Measurements from ENCODE around the gene ICAM2.

The ICAM2 gene

GRCh38 chr17:64020056-64020766 is at the start of gene ICAM2:
Gene ICAM2, minus strand, starts transcription at chr17:64020633. Its CDS starts 13,942 bp downstream, at chr17:64006691.
- POLR2A ChIA-PET: no interaction called here
- CTCF ChIA-PET: interaction anchor here (1.0 to 1.4 kb wide), 4 partner anchors 10 to 137 kb away, joined by 3 to 5 read pairs (median 4); no protein-coding TSS in a partner anchor
- no peak for DNase-seq (ENCODE audit: extremely low spot score)
- TF ChIP-seq BHLHE40 (IDR thresholded peaks at IDR 0.05; ENCODE audit: borderline replicate concordance) (no peak), LEF1 (IDR thresholded peaks at IDR 0.05; ENCODE audit: borderline replicate concordance) (no peak), ELF4 (IDR thresholded peaks at IDR 0.05) (no peak), FOXM1 (IDR thresholded peaks at IDR 0.05; ENCODE audit: borderline replicate concordance) (no peak), SUZ12 (IDR thresholded peaks at IDR 0.05) (no peak)

- POLR2A ChIA-PET: no interaction called here
- TF ChIP-seq LEF1 (IDR thresholded peaks at IDR 0.05; ENCODE audit: borderline replicate concordance) (no peak), CTBP1 (IDR thresholded peaks at IDR 0.05; ENCODE audit: borderline replicate concordance) (no peak), ELF4 (IDR thresholded peaks at IDR 0.05) (no peak)
- no peak for DNase-seq (ENCODE audit: extremely low spot score)
- CTCF ChIA-PET: no interaction called here
Measured at GRCh38 chr17:64070213-64070612, 49.8 kb upstream of the ICAM2 start.

GRCh38 chr17:64069143-64069542 is 48.7 kb upstream of the ICAM2 start:
- TF ChIP-seq BHLHE40 (IDR thresholded peaks at IDR 0.05; ENCODE audit: borderline replicate concordance): no peak
- no peak for TF ChIP-seq ELF4 (IDR thresholded peaks at IDR 0.05)
- TF ChIP-seq LEF1 (IDR thresholded peaks at IDR 0.05; ENCODE audit: borderline replicate concordance): no peak
- no peak for TF ChIP-seq SP1 (IDR thresholded peaks at IDR 0.05)
- no peak for TF ChIP-seq CTBP1 (IDR thresholded peaks at IDR 0.05; ENCODE audit: borderline replicate concordance)
- TF ChIP-seq HDGF (IDR thresholded peaks at IDR 0.05; ENCODE audit: borderline replicate concordance): no peak
- TF ChIP-seq FOXA1 (IDR thresholded peaks at IDR 0.05): no peak
- TF ChIP-seq ZNF384 (IDR thresholded peaks at IDR 0.05): no peak
- no peak for TF ChIP-seq FOXK2 (IDR thresholded peaks at IDR 0.05)
- no peak for TF ChIP-seq FOXM1 (IDR thresholded peaks at IDR 0.05; ENCODE audit: borderline replicate concordance)
- TF ChIP-seq L3MBTL2 (conservative IDR thresholded peaks at IDR 0.05): no peak
- POLR2A ChIA-PET: no interaction called here
- CTCF ChIA-PET: interaction anchor here (1.1 kb wide), 1 partner anchor 64 kb away, joined by 3 read pairs; no protein-coding TSS in a partner anchor
- DNase-seq (ENCODE audit: extremely low spot score): no peak

GRCh38 chr17:64067657-64068056 is 47.2 kb upstream of the ICAM2 start:
- POLR2A ChIA-PET: interaction anchor here (1.5 to 1.6 kb wide), 2 partner anchors 62 to 78 kb away, joined by 4 to 5 read pairs; partner anchors contain the start of gene ERN1
- TF ChIP-seq LEF1 (IDR thresholded peaks at IDR 0.05; ENCODE audit: borderline replicate concordance) (no peak), L3MBTL2 (conservative IDR thresholded peaks at IDR 0.05) (no peak), FOXA1 (IDR thresholded peaks at IDR 0.05) (no peak), PKNOX1 (IDR thresholded peaks at IDR 0.05) (no peak), ARNT (IDR thresholded peaks at IDR 0.05) (no peak), CTBP1 (IDR thresholded peaks at IDR 0.05; ENCODE audit: borderline replicate concordance) (no peak), NFRKB (IDR thresholded peaks at IDR 0.05) (no peak), FOXM1 (IDR thresholded peaks at IDR 0.05; ENCODE audit: borderline replicate concordance) (no peak), ZNF384 (IDR thresholded peaks at IDR 0.05) (no peak), ELF4 (IDR thresholded peaks at IDR 0.05) (no peak), SUZ12 (IDR thresholded peaks at IDR 0.05) (no peak), BHLHE40 (IDR thresholded peaks at IDR 0.05; ENCODE audit: borderline replicate concordance) (no peak), SP1 (IDR thresholded peaks at IDR 0.05) (no peak), TARDBP (IDR thresholded peaks at IDR 0.05) (no peak), HDGF (IDR thresholded peaks at IDR 0.05; ENCODE audit: borderline replicate concordance) (no peak), FOXK2 (IDR thresholded peaks at IDR 0.05) (no peak)
- no peak for DNase-seq (ENCODE audit: extremely low spot score)
- CTCF ChIA-PET: no interaction called here

- ChIA-PET POLR2A (no interaction called here), CTCF (interaction anchor here (0.6 to 1.7 kb wide), 4 partner anchors 14 to 211 kb away, joined by 3 to 7 read pairs (median 4); no protein-coding TSS in a partner anchor)
- DNase-seq (ENCODE audit: extremely low spot score): no peak
- TF ChIP-seq HDGF (IDR thresholded peaks at IDR 0.05; ENCODE audit: borderline replicate concordance): no peak
- TF ChIP-seq SUZ12 (IDR thresholded peaks at IDR 0.05): no peak
- no peak for TF ChIP-seq FOXA1 (IDR thresholded peaks at IDR 0.05)
- no peak for TF ChIP-seq L3MBTL2 (conservative IDR thresholded peaks at IDR 0.05)
- TF ChIP-seq TARDBP (IDR thresholded peaks at IDR 0.05): no peak
- no peak for TF ChIP-seq FOXM1 (IDR thresholded peaks at IDR 0.05; ENCODE audit: borderline replicate concordance)
- TF ChIP-seq CTBP1 (IDR thresholded peaks at IDR 0.05; ENCODE audit: borderline replicate concordance): no peak
- TF ChIP-seq ELF4 (IDR thresholded peaks at IDR 0.05): no peak
- TF ChIP-seq LEF1 (IDR thresholded peaks at IDR 0.05; ENCODE audit: borderline replicate concordance): no peak
- TF ChIP-seq ZNF384 (IDR thresholded peaks at IDR 0.05): no peak
- no peak for TF ChIP-seq BHLHE40 (IDR thresholded peaks at IDR 0.05; ENCODE audit: borderline replicate concordance)
- TF ChIP-seq ARNT (IDR thresholded peaks at IDR 0.05): no peak
- no peak for TF ChIP-seq FOXK2 (IDR thresholded peaks at IDR 0.05)
- TF ChIP-seq SP1 (IDR thresholded peaks at IDR 0.05): no peak
- TF ChIP-seq NFRKB (IDR thresholded peaks at IDR 0.05): no peak
- TF ChIP-seq PKNOX1 (IDR thresholded peaks at IDR 0.05): no peak
Measured at GRCh38 chr17:64066716-64067115, 46.3 kb upstream of the ICAM2 start.

GRCh38 chr17:64065161-64065560 is 44.7 kb upstream of the ICAM2 start:
- ChIA-PET POLR2A (no interaction called here), CTCF (interaction anchor here (1.7 kb wide), 1 partner anchor 68 kb away, joined by 7 read pairs; no protein-coding TSS in a partner anchor)

More at GRCh38 chr17:64065161-64065560, 44.7 kb upstream of the ICAM2 start:
- no peak for TF ChIP-seq ZNF384 (IDR thresholded peaks at IDR 0.05)
- DNase-seq (ENCODE audit: extremely low spot score): no peak

Measured in HEK293T (cell line).